Measurements from ENCODE around the gene OCRL.

Gene OCRL

DNA sequence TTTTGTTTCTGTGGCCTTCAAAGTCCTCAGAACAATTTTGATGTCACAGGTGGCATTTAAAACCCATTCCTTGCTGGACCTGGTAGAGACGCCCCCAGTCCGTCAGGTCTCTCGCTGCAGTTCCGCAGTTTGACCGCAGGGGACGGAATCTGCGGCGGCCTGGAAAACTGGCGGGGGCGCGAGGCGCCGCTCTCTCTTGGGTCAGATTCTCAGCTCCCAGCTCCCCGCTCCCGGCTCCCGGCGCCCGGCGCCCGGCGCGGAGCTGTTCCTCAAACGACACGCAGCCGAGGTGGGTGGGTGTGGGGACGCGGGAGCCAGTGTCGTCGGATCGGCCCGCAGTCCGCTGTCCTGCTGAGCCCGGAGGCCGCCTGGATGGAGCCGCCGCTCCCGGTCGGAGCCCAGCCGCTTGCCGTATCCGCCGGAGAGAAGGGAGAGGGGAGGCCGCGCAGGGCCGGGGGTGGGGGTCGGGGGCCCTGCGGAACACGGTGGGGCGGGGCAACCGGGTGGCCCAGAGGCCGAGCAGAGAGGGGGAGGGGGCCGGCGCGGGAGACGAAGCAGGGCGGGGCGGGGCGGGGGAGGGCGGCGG is at the start of gene OCRL:
OCRL (plus strand) TSS at position 192 of the 586 bp plus-strand sequence; CDS start at position 373, 181 bp downstream.
- DNase-seq = no peak

- no peak for DNase-seq
These were observed 49.7 kb upstream of the OCRL start for GRCh38 chrX:129490330-129490729.

- no peak for DNase-seq
These were observed 46.4 kb upstream of the OCRL start for GRCh38 chrX:129493643-129494042.

DNA sequence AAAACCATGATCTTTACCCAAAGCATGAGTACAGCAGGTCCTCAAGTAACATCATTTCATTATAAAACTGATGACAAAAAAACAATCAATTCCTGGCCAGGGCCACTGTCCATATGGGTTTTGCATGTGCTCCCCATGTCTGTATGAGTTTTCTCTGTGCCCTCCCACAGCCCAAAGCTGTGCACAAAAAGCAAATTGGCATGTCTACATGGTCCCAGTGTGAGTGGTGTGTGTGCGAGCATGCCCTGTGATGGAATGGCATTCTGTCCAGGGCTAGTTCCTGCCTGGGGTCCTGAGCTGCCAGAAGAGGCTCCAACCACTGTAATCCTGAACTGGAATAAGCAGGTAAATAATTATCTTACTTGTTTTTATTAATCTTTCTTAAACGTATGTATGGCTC is 45.2 kb upstream of the OCRL start:
- DNase-seq = no peak

DNA sequence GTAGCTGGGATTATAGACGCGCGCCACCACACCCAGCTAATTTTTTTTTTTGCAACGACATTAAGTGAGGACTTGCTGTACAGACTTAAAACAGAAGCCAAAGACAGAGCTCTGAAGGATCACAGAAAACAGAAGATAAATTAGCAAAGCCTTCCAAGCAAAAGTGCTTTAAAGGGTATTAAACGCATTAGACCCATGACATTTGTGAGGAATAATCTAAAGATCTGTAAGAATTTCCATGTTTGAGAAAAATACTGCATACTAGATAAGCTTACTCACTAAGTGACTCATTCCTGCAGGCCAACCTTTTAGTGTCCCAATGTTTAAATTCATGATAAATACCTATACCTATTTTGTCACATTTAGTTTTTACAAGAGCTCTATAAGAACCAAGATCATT is 44.2 kb upstream of the OCRL start:
- no peak for DNase-seq

- DNase-seq = no peak
These were observed 43.4 kb upstream of the OCRL start for GRCh38 chrX:129496625-129497024.

DNA sequence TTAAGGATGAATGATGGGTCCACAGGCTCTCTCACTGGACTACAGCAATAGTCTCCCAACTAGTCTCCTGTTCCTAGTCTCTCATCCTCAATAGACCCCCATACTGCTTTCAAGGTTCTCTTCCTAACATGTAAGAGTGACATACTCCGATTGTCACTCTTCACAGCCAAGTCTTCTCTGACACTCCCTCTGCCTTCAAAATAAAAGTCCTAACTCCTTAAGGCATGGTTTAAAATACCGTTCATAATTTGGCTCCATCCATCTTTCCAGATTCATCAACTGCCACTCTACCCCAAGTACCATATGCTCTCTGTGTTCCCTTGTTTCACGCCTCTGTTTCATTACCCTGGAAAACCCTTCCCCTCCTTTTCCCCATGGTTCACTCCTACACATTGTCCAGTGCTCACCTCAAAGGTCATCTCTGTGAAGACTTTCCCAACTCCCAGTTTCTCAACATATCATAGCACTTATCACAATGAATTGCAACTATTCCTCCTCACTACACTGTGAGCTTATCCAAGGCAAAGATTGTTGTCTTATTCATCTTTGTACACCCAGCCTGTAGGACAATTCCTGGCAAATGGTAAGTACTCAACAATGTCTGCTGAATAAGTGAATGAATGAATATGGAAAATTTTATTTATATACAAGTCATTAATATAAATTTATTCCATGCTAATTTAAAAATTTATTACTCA is 42.8 kb upstream of the OCRL start:
- DNase-seq = no peak

DNA sequence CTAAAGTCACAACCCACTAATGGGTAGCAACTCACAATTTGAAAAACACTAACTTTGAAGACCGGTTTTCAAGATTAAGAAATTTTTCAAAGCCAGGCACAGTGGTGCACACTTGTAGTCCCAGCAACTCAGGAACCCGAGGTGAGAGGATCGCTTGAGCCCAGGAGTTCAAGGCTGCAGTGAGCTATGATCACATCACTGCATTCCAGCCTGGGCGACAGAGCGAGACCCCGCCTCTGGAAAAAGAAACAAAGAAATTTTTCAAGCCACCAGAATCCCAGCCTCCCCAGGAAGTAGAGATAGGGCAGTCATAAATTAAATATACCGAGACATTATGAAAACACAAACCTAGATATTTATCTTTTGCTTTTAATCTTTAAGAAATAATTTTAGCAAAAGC is 29.7 kb upstream of the OCRL start:
- DNase-seq = no peak

DNA sequence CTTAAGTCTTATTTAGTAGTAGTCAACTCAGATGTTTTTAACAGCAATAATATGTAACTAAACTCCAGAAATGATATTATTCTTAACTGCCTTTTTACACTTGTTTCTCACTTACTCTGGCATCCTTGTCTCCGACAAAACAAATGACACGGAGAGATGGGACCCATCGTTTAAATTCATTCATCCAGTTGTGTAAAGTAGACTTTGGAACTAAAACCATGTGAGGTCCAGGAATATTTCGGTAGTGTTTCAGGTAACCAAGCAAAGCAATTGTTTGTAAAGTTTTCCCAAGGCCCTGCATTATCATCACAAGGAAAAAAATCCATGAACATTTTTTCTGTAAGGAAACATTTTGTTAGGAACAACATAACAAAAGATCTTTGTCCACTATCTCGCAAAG is 28.4 kb upstream of the OCRL start:
- DNase-seq = no peak

- no peak for DNase-seq
These were observed 27.6 kb upstream of the OCRL start for GRCh38 chrX:129512409-129512808.

DNA sequence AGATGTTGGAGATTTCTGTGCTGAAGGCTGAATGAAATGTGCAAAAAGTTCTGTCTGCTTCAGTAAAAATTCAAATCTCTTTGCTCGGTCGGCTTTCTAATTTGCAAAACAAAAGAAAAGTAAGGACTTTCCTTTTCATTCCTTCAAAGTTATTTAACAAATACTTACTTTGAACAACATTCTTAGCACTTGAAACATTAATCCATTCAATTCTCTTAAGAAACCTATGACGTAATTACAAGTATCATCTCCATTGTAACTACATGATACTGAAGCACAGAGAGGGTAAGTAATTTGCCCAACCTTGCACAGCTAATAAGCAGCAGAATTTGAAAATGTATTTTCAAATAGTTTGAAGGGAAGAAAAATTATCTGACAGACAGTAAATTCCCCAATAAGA is 23.7 kb upstream of the OCRL start:
- no peak for DNase-seq

DNA sequence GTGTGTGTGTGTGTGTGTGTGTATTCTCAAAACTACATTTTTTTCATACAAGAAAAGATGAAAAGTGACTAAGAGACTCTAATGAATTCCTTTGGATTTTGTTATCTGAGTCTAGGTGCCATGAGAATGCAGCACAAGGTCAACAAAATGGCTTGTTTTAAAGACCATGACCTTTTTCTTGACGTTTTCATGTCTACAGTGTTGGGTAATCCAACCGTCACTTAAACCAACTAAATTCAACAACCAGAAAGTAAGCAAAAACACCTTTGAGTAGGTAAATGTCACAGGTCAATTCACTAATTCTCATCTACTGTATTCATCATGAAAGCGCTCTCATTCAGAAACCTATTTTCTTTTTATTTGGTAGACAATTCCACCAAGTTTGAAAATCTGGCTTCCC is 19.9 kb upstream of the OCRL start:
- no peak for DNase-seq

DNA sequence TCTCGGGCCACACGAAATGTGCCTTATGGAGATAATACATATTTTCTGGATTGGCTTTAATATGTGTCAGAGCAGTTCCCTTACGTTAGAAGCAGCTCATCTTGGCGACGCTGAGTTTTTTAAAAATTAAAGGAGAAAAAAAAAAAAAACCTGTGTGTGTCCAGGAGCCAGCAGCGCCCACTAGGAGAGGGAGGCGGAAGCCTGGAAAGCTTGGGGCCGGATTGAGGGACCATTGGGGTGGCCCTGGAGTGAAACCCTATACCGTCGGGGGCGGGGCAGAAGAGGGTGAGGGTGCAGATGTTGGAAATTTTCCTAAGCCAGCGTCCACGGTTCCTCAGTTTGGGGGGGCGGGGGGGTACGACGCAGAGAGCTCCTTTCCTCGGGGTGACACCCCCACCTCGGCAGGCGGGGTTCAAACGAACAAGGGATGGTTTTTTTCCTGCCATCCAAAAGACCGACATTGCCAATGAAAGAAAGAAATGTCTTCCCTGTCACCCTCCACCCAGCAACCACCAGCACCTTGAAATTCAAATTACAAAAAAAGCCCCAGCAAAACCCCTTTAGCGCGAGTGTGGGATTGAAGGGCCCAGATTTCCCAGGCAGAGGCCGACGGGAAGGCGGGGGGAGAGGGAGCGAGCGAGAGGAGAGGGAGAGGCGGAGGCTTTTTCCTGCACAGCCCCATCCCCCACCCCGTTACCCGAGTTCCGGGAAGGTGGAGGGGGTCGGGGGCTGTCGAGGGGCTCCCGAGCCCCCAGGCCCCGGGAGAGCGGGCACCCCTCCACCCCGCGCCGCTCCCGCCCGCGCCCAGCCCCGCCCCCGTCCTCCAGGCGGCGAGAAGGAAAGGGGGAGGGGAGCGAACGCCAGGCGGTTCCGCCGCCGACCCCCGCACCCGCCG is 17.6 kb upstream of the OCRL start:
- DNase-seq = peak; percentile 35

- no peak for DNase-seq
These were observed 16.8 kb upstream of the OCRL start, which contains the start of gene SMARCA1 for GRCh38 chrX:129523079-129523911. Gene SMARCA1, minus strand, starts transcription at chrX:129523490. Its CDS starts 120 bp downstream, at chrX:129523370.

DNA sequence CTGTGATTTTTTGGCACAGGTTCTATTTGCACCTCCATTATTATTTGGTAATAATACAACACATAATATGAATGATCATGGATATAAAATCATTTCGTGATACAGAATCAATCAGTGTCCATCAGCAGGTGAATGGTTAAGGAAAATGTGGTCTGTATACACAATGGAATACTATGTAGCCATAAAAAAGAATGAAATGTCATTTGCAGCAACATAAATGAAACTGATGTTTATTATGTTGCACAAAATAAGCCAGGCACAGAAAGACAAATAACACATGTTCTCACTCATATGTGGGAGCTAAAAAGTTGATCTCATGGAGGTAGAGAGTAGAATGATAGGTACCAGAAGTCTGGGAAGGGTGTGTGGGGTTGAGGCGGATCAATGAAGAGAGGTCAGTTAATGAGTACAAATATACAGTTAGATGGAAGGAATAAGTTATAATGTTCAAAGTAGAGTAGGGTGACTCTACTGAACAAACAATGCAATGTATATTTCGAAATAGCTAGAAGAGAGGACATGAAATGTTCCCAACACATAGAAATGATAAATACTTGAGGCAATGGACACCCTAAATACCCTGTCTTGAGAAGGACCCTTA is 15.7 kb upstream of the OCRL start:
- DNase-seq = no peak

- peak; percentile 16 for DNase-seq
These were observed 14.9 kb upstream of the OCRL start for GRCh38 chrX:129525162-129525561.

DNA sequence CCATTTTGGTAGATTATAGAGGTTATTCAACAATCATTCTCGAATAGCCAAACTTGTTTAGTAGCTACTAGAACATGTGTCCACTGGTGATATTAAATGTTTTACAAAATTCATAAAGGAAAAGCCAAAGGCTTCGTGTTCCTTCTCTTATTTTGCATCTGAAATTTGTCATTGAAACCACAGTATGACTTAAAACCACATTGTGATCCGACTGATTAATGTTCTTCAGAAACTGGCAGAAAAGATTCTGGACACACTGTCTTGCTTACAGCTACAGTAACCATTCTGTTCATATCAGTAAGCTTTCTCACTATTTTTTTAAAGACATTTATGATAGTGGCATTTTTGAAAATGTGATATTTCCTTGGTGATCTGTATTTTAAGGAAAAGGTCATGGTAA is 14.2 kb upstream of the OCRL start:
- DNase-seq = no peak

DNA sequence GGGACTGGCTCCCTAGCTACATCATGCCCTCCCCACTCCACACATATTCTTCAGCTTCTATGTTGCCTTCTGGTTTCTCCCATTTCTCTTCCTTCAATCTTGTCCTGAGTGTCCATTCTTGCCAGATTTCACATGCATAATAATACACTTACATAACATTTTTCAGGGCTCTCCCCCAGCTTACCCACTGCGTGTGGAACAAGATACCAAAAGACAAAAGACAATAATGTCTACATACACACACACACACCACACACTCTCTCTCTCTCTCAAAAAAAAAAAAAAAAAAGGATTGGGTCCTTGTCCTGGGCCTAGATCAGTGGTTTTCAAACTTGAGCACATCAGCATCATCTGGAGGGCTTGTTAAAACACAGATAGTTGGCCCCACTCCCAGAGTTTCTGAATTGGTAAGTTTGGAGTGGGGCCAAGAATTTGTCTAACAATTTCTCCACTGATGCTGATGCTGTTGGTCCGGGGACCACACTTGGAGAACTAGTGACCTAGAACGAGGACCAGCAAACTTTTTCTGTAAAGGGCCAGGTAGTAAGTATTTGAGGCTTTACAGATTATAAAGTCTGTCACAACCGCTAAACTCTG is 10.3 kb upstream of the OCRL start:
- peak; percentile 45 for DNase-seq

DNA sequence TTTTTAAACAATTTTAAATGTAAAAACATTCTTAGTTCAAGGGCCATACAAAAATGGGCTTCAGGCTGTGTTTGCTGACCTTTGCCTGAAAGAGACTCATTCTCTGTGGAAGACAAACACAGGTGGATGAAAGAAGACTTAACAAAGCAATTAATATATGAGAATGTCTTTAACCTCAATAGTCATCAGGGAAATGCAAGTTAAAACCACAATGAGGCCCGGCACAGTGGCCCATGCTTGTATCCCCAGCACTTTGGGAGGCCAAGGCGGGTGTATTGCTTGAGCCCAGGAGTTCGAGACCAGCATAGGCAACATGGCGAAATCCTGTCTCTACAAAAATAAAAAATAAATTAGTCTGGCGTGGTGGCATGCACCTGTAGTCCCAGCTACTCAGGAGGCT is 9.6 kb upstream of the OCRL start:
- DNase-seq = no peak

GRCh38 chrX:129531132-129531531 is 8.9 kb upstream of the OCRL start:
- DNase-seq = no peak

GRCh38 chrX:129534816-129535578 is 5.1 kb upstream of the OCRL start:
- DNase-seq = no peak

All from DMS153 (cell line).